Activated B cell treated with CpG ODN at 0.5 μM for 24 hours (primary cell): ENCODE results near the gene FBXO24. TPM values are rescaled to one million over a fixed set of nuclear protein-coding genes. Genes with fewer than 3 reads are reported as not detected.

ENCODE experiments used
- ATAC-seq: fragments of 200-7000 bp; cut with Tn5 transposase; one replicate; pipeline ENCODE4 v1.10.0; 2021; ENCODE audit warnings: low read depth, mild to moderate bottlenecking, moderate library complexity
- CTCF ChIA-PET: fragments of 350-600 bp; sonication (Branson Sonifier 250); formaldehyde crosslinking; loops from one replicate; lab custom pipeline; 2021; ENCODE audit warnings: antibody characterized with exemption; lab: Charles Lee
- POLR2A ChIA-PET: fragments of 350-600 bp; sonication (Branson Sonifier 250); formaldehyde crosslinking; loops from one replicate; lab custom pipeline; 2021; ENCODE audit warnings: antibody characterized with exemption; lab: Charles Lee
- DNase-seq: peaks from one replicate; pipeline ENCODE4 v3.0.0; 2022
- H3K27ac Mint-ChIP-seq: one replicate; pipeline ENCODE4 v1.8.0; 2020; ENCODE audit warnings: mixed read lengths
- H3K27me3 Mint-ChIP-seq: one replicate; pipeline ENCODE4 v1.8.0; 2021; ENCODE audit warnings: mixed read lengths
- H3K36me3 Mint-ChIP-seq: one replicate; pipeline ENCODE4 v1.8.0; 2021; ENCODE audit warnings: low read depth, mixed read lengths
- H3K4me1 Mint-ChIP-seq: one replicate; pipeline ENCODE4 v1.8.0; 2021; ENCODE audit warnings: mixed read lengths
- H3K4me3 Mint-ChIP-seq: one replicate; pipeline ENCODE4 v1.8.0; 2020; ENCODE audit warnings: mild to moderate bottlenecking, mixed read lengths
- H3K9me3 Mint-ChIP-seq: one replicate; pipeline ENCODE4 v1.8.0; 2020; ENCODE audit warnings: mixed read lengths
- intact Hi-C: fragments of 100-400 bp; cut with micrococcal nuclease; formaldehyde crosslinking; loops from one replicate; pipeline ENCODE4 v1.15.1; 2024
- total RNA-seq: library from RNA; stranded (reverse); gene quantifications from 2 replicates; pipeline ENCODE4 v1.2.3, GENCODE V29; 2022
- TF ChIP-seq, protein P1 (sequence below): fragments of 200-600 bp; IDR thresholded peaks from one replicate; pipeline ENCODE4 v1.8.0; 2022; ENCODE audit warnings: antibody characterized with exemption, mild to moderate bottlenecking

The FBXO24 gene
- total RNA-seq, 1 donor from 2014 or later, result 1.9 TPM

- CTCF ChIA-PET, result interaction anchor here (1.0 to 1.4 kb wide), 2 partner anchors 18 to 77 kb away, joined by 4 to 5 read pairs; no protein-coding TSS in a partner anchor
- Mint-ChIP-seq H3K36me3 (peaks cover 5% of the 10 kb centered on the region), H3K4me1 (peaks cover 19% of the 10 kb centered on the region), H3K4me3 (no peak overlapping the region), H3K27ac (no peak overlapping the region), H3K9me3 (no peaks in the 10 kb centered on the region), H3K27me3 (no peaks in the 10 kb centered on the region)
- POLR2A ChIA-PET, result interaction anchor here (1.2 to 5.7 kb wide), 2 partner anchors 29 to 178 kb away, joined by 3 to 114 read pairs; partner anchors contain the start of genes FBXO24, LRCH4 and PPP1R35
- ATAC-seq (no peak), DNase-seq (no peak)
- intact Hi-C loops, result loop anchor here (5.0 kb wide), 2 partner anchors 93 to 443 kb away; partner anchors contain the start of gene POP7
- TF ChIP-seq, protein P1, sequence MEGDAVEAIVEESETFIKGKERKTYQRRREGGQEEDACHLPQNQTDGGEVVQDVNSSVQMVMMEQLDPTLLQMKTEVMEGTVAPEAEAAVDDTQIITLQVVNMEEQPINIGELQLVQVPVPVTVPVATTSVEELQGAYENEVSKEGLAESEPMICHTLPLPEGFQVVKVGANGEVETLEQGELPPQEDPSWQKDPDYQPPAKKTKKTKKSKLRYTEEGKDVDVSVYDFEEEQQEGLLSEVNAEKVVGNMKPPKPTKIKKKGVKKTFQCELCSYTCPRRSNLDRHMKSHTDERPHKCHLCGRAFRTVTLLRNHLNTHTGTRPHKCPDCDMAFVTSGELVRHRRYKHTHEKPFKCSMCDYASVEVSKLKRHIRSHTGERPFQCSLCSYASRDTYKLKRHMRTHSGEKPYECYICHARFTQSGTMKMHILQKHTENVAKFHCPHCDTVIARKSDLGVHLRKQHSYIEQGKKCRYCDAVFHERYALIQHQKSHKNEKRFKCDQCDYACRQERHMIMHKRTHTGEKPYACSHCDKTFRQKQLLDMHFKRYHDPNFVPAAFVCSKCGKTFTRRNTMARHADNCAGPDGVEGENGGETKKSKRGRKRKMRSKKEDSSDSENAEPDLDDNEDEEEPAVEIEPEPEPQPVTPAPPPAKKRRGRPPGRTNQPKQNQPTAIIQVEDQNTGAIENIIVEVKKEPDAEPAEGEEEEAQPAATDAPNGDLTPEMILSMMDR, result no peak
Measured at GRCh38 chr7:100614308-100614861, 28.3 kb downstream of the FBXO24 start.

- ChIA-PET CTCF (no interaction called here), POLR2A (no interaction called here)
- Mint-ChIP-seq H3K27me3 (no peaks in the 10 kb centered on the region), H3K4me1 (no peaks in the 10 kb centered on the region), H3K9me3 (no peaks in the 10 kb centered on the region), H3K27ac (no peak overlapping the region), H3K36me3 (no peaks in the 10 kb centered on the region), H3K4me3 (no peak overlapping the region)
- no peak for DNase-seq
- TF ChIP-seq, protein P1, result no peak
- intact Hi-C loops, result no loop called here
- no peak for ATAC-seq
Measured at GRCh38 chr7:100620239-100620638, 34.1 kb downstream of the FBXO24 start.

- no peak for ATAC-seq
- no peak for DNase-seq
- no peaks in the 10 kb centered on the region for H3K36me3 Mint-ChIP-seq
- peaks cover 2% of the 10 kb centered on the region for H3K4me1 Mint-ChIP-seq
- intact Hi-C loops, result no loop called here
- POLR2A ChIA-PET, result no interaction called here
- H3K27ac Mint-ChIP-seq, result no peak overlapping the region
- TF ChIP-seq, protein P1, result no peak
- CTCF ChIA-PET, result no interaction called here
- H3K4me3 Mint-ChIP-seq, result no peak overlapping the region
- no peaks in the 10 kb centered on the region for H3K27me3 Mint-ChIP-seq
- no peaks in the 10 kb centered on the region for H3K9me3 Mint-ChIP-seq
Measured at GRCh38 chr7:100620804-100621203, 34.7 kb downstream of the FBXO24 start.

GRCh38 chr7:100621554-100621953, 35.4 kb downstream of the FBXO24 start:
- ChIA-PET POLR2A (interaction anchor here (0.5 kb wide), 1 partner anchor 253 kb away, joined by 3 read pairs; the partner anchor contains the start of gene SRRT), CTCF (no interaction called here)
- TF ChIP-seq, protein P1, result no peak
- intact Hi-C loops, result no loop called here
- Mint-ChIP-seq H3K27me3 (no peaks in the 10 kb centered on the region), H3K27ac (no peak overlapping the region), H3K36me3 (no peaks in the 10 kb centered on the region), H3K4me1 (peaks cover 9% of the 10 kb centered on the region), H3K4me3 (no peak overlapping the region), H3K9me3 (no peaks in the 10 kb centered on the region)
- no peak for ATAC-seq
- no peak for DNase-seq

- Mint-ChIP-seq H3K36me3 (no peaks in the 10 kb centered on the region), H3K4me3 (no peak overlapping the region), H3K9me3 (no peaks in the 10 kb centered on the region), H3K27me3 (no peaks in the 10 kb centered on the region), H3K4me1 (peaks cover 10% of the 10 kb centered on the region), H3K27ac (no peak overlapping the region)
- CTCF ChIA-PET, result no interaction called here
- TF ChIP-seq, protein P1, result no peak
- DNase-seq, result no peak
- no peak for ATAC-seq
- intact Hi-C loops, result no loop called here
- POLR2A ChIA-PET, result interaction anchor here (1.3 kb wide), 1 partner anchor 8 kb away, joined by 7 read pairs; no protein-coding TSS in a partner anchor
Measured at GRCh38 chr7:100623951-100624824, 38.1 kb downstream of the FBXO24 start.
